ENCODE data around the gene TCF15. TPM values are rescaled to one million over a fixed set of nuclear protein-coding genes. Genes with fewer than 3 reads are reported as not detected.

TCF15 gene
- total and polyA plus RNA-seq, 2 experiments from 2014 or later: 3.8 to 4.0 TPM

GRCh38 chr20:584971-585301 is 25.2 kb downstream of the TCF15 start:
- Mint-ChIP-seq H3K9me3 (no peaks in the 10 kb centered on the region; the same call in 2 of the 3 replicates), H3K36me3 (ENCODE audit: low read depth) (no peaks in the 10 kb centered on the region), H3K27me3 (ENCODE audit: insufficient read depth, low read depth, poor library complexity) (peaks cover 6% of the 10 kb centered on the region), H3K4me3 (no peak overlapping the region), H3K4me1 (peaks cover 10% of the 10 kb centered on the region), H3K27ac (no peak overlapping the region)
- Histone ChIP-seq H3K27ac (ENCODE audit: low read depth) (no peak overlapping the region), H3F3A (replicated peaks; ENCODE audit: low read depth) (no peaks in the 10 kb centered on the region), H3K27me3 (ENCODE audit: insufficient read depth) (no peaks in the 10 kb centered on the region), H3K4me2 (no peak overlapping the region), H3K79me2 (replicated peaks; ENCODE audit: insufficient read depth) (no peaks in the 10 kb centered on the region), H3K4me3 (no peak overlapping the region), H2AFZ (no peak overlapping the region), H3K9me2 (ENCODE audit: insufficient read depth) (no peaks in the 10 kb centered on the region), H3K36me3 (ENCODE audit: insufficient read depth) (no peaks in the 10 kb centered on the region), H3K4me1 (ENCODE audit: insufficient read depth) (no peaks in the 10 kb centered on the region), H4K20me1 (replicated peaks; ENCODE audit: insufficient read depth) (no peaks in the 10 kb centered on the region)
- TF ChIP-seq ZNF462 (CRISPR knock-in tag; IDR thresholded peaks at IDR 0.05) (no peak), CTCF (conservative IDR thresholded peaks at IDR 0.05; ENCODE audit: low read depth in 2 of 2) (no peak), EZH2 (IDR thresholded peaks at IDR 0.05; ENCODE audit: low read depth, unreplicated experiment) (no peak), ZNF114 (CRISPR knock-in tag; IDR thresholded peaks at IDR 0.05) (no peak), REST (IDR thresholded peaks at IDR 0.05; ENCODE audit: unreplicated experiment) (no peak), ZNF331 (CRISPR knock-in tag; IDR thresholded peaks at IDR 0.05; ENCODE audit: low read depth) (no peak), STAT1 (IDR thresholded peaks at IDR 0.05; ENCODE audit: unreplicated experiment) (no peak), EZH2phosphoT487 (IDR thresholded peaks at IDR 0.05; ENCODE audit: unreplicated experiment) (no peak), JUNB (IDR thresholded peaks at IDR 0.05; ENCODE audit: unreplicated experiment) (no peak), POLR2AphosphoS5 (IDR thresholded peaks at IDR 0.05; ENCODE audit: low read depth) (no peak), CREB1 (CRISPR knock-in tag; IDR thresholded peaks at IDR 0.05; ENCODE audit: low read depth) (no peak), NANOG (IDR thresholded peaks at IDR 0.05; ENCODE audit: borderline replicate concordance) (no peak)
- no peak for ATAC-seq
- DNase-seq (ENCODE audit: low spot score): no peak

Data from GM23338 (cell line).